ENCODE data around the gene CCR7.
A peak's percentile ranks its signal among the peaks of the same experiment; 100 is the strongest.

CCR7 gene

GRCh38 chr17:40560592-40561293, 4.5 kb downstream of the CCR7 start:
- peak; percentile 74 for DNase-seq

GRCh38 chr17:40559954-40560591, 5.2 kb downstream of the CCR7 start:
- peak; percentile 85 for DNase-seq

GRCh38 chr17:40559564-40559916, 5.7 kb downstream of the CCR7 start:
- no peak for DNase-seq

- DNase-seq, result peak; percentile 30
Observed at GRCh38 chr17:40558890-40559563, 6.2 kb downstream of the CCR7 start.

GRCh38 chr17:40558300-40558889, 6.9 kb downstream of the CCR7 start:
- peak; percentile 19 for DNase-seq

GRCh38 chr17:40557531-40558299, 7.6 kb downstream of the CCR7 start:
- DNase-seq, result no peak

- DNase-seq, result peak; percentile 32
Observed at GRCh38 chr17:40556884-40557414, 8.3 kb downstream of the CCR7 start.

GRCh38 chr17:40556198-40556661, 9.0 kb downstream of the CCR7 start:
- peak; percentile 20 for DNase-seq

- peak; percentile 32 for DNase-seq
Observed at GRCh38 chr17:40555296-40556190, 9.7 kb downstream of the CCR7 start.

GRCh38 chr17:40554646-40555295, 10.5 kb downstream of the CCR7 start:
- peak; percentile 56 for DNase-seq

GRCh38 chr17:40553694-40554534, 11.4 kb downstream of the CCR7 start:
- peak; percentile 53 for DNase-seq

- peak; percentile 56 for DNase-seq
Observed at GRCh38 chr17:40552806-40553693, 12.2 kb downstream of the CCR7 start.

- DNase-seq, result peak; percentile 63
Observed at GRCh38 chr17:40551879-40552768, 13.1 kb downstream of the CCR7 start.

GRCh38 chr17:40551091-40551878, 14.0 kb downstream of the CCR7 start:
- DNase-seq, result peak; percentile 51

- peak; percentile 29 for DNase-seq
Observed at GRCh38 chr17:40550608-40551007, 14.7 kb downstream of the CCR7 start.

- DNase-seq, result peak; percentile 36
Observed at GRCh38 chr17:40548982-40549685, 16.1 kb downstream of the CCR7 start.

Measured in activated T-cell treated with anti-CD3 and anti-CD28 coated beads, Interleukin-2, amount 50 U/mL, for 1 hour (primary cell).